ENCODE measurements around the gene ZNF687. TPM values are rescaled to one million over a fixed set of nuclear protein-coding genes. Genes with fewer than 3 reads are reported as not detected.

Gene ZNF687
- total RNA-seq, 1 experiment from 2014 or later = 34.3 TPM

- H4K20me1 ChIP-seq (ENCODE audit: insufficient read depth) = no peaks in the 10 kb centered on the region
- ATAC-seq = no peak
- H3K4me3 ChIP-seq (replicated peaks in 1 of 2; ENCODE audit: low read depth in 1 of 2, low read length in 2 of 2) = no peak overlapping the region
- H3K9ac ChIP-seq (ENCODE audit: low read length) = no peak overlapping the region
- H2AFZ ChIP-seq (ENCODE audit: low read depth, low read length, poor library complexity, severe bottlenecking) = no peak overlapping the region
- TF ChIP-seq ZFX (IDR thresholded peaks at IDR 0.05) (no peak), POLR2A (IDR thresholded peaks at IDR 0.05; ENCODE audit: borderline replicate concordance, extremely low read depth, insufficient read depth, insufficient read length) (no peak), POLR2AphosphoS5 (IDR thresholded peaks at IDR 0.05; ENCODE audit: low read depth, low read length) (no peak), SP1 (IDR thresholded peaks at IDR 0.05; ENCODE audit: low read depth) (no peak), CEBPB (IDR thresholded peaks at IDR 0.05; ENCODE audit: low read depth) (no peak), FOSL1 (IDR thresholded peaks at IDR 0.05; ENCODE audit: low read depth) (no peak), YY1 (IDR thresholded peaks at IDR 0.05; ENCODE audit: extremely low read depth, insufficient replicate concordance, low read depth, low read length) (no peak), ZNF274 (IDR thresholded peaks at IDR 0.05; ENCODE audit: low read depth, low read length) (no peak), REST (IDR thresholded peaks at IDR 0.05; ENCODE audit: low read depth) (no peak), RAD21 (IDR thresholded peaks at IDR 0.05; ENCODE audit: low read depth) (no peak), EZH2phosphoT487 (IDR thresholded peaks at IDR 0.05; ENCODE audit: borderline replicate concordance) (no peak), JUND (IDR thresholded peaks at IDR 0.05) (no peak), ATF3 (IDR thresholded peaks at IDR 0.05) (no peak)
- intact Hi-C loops (cut with micrococcal nuclease) = no loop called here
- H3K79me2 ChIP-seq (ENCODE audit: insufficient read depth, low read length) = no peaks in the 10 kb centered on the region
- no peak overlapping the region for H3K27ac ChIP-seq (ENCODE audit: low read depth, low read length)
- H3K4me1 ChIP-seq (ENCODE audit: control insufficient read depth in 1 of 2, insufficient read depth in 2 of 2, low read length in 2 of 2) = no peaks in the 10 kb centered on the region
- CTCF ChIA-PET = interaction anchor here (4.4 kb wide), 1 partner anchor 46 kb away, joined by 14 read pairs; no protein-coding TSS in a partner anchor
- no peaks in the 10 kb centered on the region for H3K9me3 ChIP-seq (ENCODE audit: control insufficient read depth in 1 of 2, insufficient read depth in 1 of 2, low read depth in 1 of 2, low read length in 2 of 2)
- H3K27me3 ChIP-seq (ENCODE audit: insufficient read depth, low read length) = no peaks in the 10 kb centered on the region
- no peak for DNase-seq (ENCODE audit: low read depth, low spot score)
- no peaks in the 10 kb centered on the region for H3K9me2 ChIP-seq (ENCODE audit: insufficient read depth)
- RAD21 ChIA-PET (ENCODE audit: low non-redundant PET in 1 of 2, low total read pairs in 2 of 2, uncharacterized antibody in 2 of 2, unreplicated experiment in 2 of 2) = no interaction called here
- H3K36me3 ChIP-seq (ENCODE audit: control insufficient read depth in 1 of 2, insufficient read depth in 2 of 2, low read length in 2 of 2) = peaks cover 11 to 37% of the 10 kb centered on the region in 2 experiments
- H3K4me2 ChIP-seq (ENCODE audit: low read length) = no peak overlapping the region
- POLR2A ChIA-PET = interaction anchor here (1.0 kb wide), 1 partner anchor 245 kb away, joined by 3 read pairs; the partner anchor contains the start of gene TUFT1
- no TSS peak for BruUV-seq (replicated peaks)
These were observed 12.8 kb downstream of the ZNF687 start for GRCh38 chr1:151294742-151295462.

Measured in HCT116 (cell line).